Activated naive CD8-positive, alpha-beta T cell (primary cell): Measurements from ENCODE around the gene TMA7B.

Source experiments
- H3K27ac Mint-ChIP-seq: one replicate; pipeline ENCODE4 v1.8.0; 2021; ENCODE audit warnings: mixed read lengths
- H3K27me3 Mint-ChIP-seq: one replicate; pipeline ENCODE4 v1.8.0; 2021; ENCODE audit warnings: mixed read lengths
- H3K36me3 Mint-ChIP-seq: one replicate; pipeline ENCODE4 v1.8.0; 2021; ENCODE audit warnings: mixed read lengths
- H3K4me1 Mint-ChIP-seq: one replicate; pipeline ENCODE4 v1.8.0; 2021; ENCODE audit warnings: low read depth, mixed read lengths
- H3K4me3 Mint-ChIP-seq: one replicate; pipeline ENCODE4 v1.8.0; 2021; ENCODE audit warnings: mild to moderate bottlenecking, mixed read lengths
- H3K9me3 Mint-ChIP-seq: one replicate; pipeline ENCODE4 v1.8.0; 2021; ENCODE audit warnings: low read depth, mixed read lengths

The TMA7B gene

GRCh38 chr22:39994566-39995392 lies 34.6 kb downstream of the TMA7B start, which contains the start of gene FAM83F:
Gene FAM83F (plus strand): TSS chr22:39994954. CDS start chr22:39995043, 89 bp downstream.
- Mint-ChIP-seq H3K36me3 (peaks cover 3% of the 10 kb centered on the region), H3K4me3 (peak within 1 kb of the TSS; percentile 85), H3K4me1 (peaks cover 18% of the 10 kb centered on the region), H3K27me3 (peaks cover 3% of the 10 kb centered on the region), H3K9me3 (no peaks in the 10 kb centered on the region), H3K27ac (peak within 1 kb of the TSS; percentile 90)

GRCh38 chr22:39995393-39996252 lies 35.4 kb downstream of the TMA7B start:
- H3K27ac Mint-ChIP-seq, result peak overlapping the region; percentile 64
- peaks cover 3% of the 10 kb centered on the region for H3K27me3 Mint-ChIP-seq
- H3K4me1 Mint-ChIP-seq, result peaks cover 18% of the 10 kb centered on the region
- peaks cover 3% of the 10 kb centered on the region for H3K36me3 Mint-ChIP-seq
- H3K4me3 Mint-ChIP-seq, result peak overlapping the region; percentile 66
- H3K9me3 Mint-ChIP-seq, result no peaks in the 10 kb centered on the region

GRCh38 chr22:39996732-39997131 lies 36.5 kb downstream of the TMA7B start:
- peaks cover 3% of the 10 kb centered on the region for H3K36me3 Mint-ChIP-seq
- no peak overlapping the region for H3K27ac Mint-ChIP-seq
- H3K9me3 Mint-ChIP-seq, result no peaks in the 10 kb centered on the region
- peak overlapping the region; percentile 54 for H3K4me3 Mint-ChIP-seq
- H3K4me1 Mint-ChIP-seq, result peaks cover 18% of the 10 kb centered on the region
- H3K27me3 Mint-ChIP-seq, result peaks cover 3% of the 10 kb centered on the region

DNA sequence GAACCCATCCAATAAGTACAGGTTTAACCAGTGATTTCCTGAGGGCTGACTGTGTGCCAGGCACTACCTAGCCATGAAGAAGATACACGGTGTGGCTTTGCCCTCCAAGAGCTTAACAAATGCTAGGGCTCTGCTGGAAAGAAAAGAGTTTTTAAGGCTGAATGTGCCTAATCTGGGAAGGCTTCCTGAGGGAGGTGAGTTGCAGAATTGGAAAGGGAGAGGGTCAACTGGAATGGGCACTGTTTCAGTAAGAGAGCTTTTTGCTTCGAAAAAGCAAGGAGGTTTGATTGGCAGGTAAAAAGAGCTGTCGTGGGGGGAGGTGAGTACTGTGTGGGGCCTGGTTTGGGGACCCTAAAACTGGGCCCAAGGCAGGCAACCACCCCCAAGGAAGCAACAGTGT lies 37.2 kb downstream of the TMA7B start:
- Mint-ChIP-seq H3K4me3 (no peak overlapping the region), H3K4me1 (peaks cover 16% of the 10 kb centered on the region), H3K36me3 (peaks cover 3% of the 10 kb centered on the region), H3K27me3 (peaks cover 3% of the 10 kb centered on the region), H3K9me3 (no peaks in the 10 kb centered on the region), H3K27ac (no peak overlapping the region)

DNA sequence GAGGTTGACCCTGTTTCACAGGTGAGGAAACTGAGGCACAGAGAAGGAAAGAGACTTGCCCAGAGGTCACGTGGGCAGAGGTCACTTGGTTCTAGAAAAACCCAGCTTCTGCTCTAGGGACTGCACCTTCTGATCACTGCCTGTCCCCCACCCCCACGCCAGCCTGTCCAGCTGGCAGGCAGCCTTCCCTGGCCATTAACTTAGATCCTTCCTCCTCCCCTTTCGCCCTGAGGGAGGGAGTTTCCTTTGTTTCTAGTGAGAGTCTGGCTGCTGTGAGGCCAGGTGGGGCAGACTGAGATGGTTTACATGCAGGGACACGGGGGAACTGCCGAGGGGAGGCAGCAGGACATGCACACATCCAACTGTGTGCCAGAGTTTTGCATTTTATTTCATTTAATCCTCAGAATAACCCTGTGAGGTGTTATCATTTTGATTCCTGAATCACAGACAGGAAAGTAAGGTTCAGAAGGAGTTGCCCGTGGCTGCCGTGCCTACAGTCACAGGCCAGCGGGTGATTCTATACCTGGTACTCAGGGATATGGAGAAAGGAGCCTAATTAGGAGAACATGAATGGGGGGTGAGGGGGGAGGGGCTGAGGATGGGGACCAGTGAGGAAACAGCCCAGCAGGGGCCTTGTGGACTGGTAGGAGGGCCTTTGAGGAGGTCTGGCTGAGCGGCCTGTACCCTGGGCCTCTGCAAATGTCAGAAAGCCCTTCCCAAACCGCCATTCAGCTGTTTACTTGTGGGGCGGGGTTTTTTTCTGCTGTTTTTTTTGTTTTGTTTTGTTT lies 37.9 kb downstream of the TMA7B start:
- peaks cover 3% of the 10 kb centered on the region for H3K36me3 Mint-ChIP-seq
- H3K4me3 Mint-ChIP-seq, result no peak overlapping the region
- H3K27ac Mint-ChIP-seq, result no peak overlapping the region
- H3K27me3 Mint-ChIP-seq, result peaks cover 3% of the 10 kb centered on the region
- peaks cover 15% of the 10 kb centered on the region for H3K4me1 Mint-ChIP-seq
- H3K9me3 Mint-ChIP-seq, result no peaks in the 10 kb centered on the region

DNA sequence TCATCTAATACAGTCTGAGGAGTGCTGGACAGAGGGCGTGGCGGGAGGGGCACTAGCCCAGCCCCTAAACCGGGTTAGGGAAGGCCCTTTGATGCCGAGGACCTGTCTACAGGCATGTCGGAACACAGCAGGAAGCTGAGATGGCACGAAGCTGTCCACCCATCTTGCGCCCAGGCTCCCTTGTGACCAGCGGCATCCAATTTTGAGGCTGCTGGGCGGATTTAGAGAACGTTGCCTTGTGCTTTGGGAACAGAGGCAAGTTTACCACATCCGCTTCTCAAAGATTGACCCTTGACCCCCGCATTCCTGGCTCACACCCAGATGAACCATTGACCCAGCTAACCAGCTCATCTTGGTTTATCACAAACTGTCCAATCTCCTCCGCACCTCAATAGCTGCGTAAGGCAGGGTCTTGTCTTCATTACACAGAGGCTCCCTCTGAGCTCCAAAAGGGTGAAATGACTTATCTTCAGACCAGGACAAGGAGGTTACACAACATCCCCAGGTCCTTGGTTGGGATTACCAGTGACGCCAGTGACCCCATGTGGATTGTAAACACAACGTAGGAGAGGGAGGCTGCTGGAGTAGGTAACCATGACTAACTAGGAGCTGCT lies 39.1 kb downstream of the TMA7B start:
- H3K9me3 Mint-ChIP-seq, result no peaks in the 10 kb centered on the region
- H3K36me3 Mint-ChIP-seq, result peaks cover 3% of the 10 kb centered on the region
- peaks cover 4% of the 10 kb centered on the region for H3K4me1 Mint-ChIP-seq
- no peak overlapping the region for H3K27ac Mint-ChIP-seq
- peaks cover 2% of the 10 kb centered on the region for H3K27me3 Mint-ChIP-seq
- H3K4me3 Mint-ChIP-seq, result no peak overlapping the region

DNA sequence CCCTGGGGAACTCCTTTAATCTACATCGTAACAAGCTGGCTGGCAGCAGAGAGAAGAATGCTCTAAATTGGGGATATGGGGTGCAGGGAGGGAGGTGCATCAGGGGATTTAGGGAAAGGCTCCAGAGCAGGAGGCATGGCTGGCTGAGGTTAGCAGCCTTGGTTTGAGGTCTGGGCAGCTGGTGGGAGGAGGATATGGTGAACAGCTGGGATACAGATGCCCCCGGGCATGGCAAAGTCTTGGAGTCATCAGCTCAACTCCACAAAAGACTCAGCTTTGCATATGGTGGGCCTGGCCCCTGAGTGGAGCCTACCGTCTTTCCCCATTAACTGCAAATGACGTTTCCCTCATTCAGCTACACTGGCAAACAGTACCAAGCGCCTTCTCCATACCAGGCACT lies 40.0 kb downstream of the TMA7B start:
- no peak overlapping the region for H3K4me3 Mint-ChIP-seq
- H3K27ac Mint-ChIP-seq, result no peak overlapping the region
- H3K9me3 Mint-ChIP-seq, result no peaks in the 10 kb centered on the region
- peaks cover 3% of the 10 kb centered on the region for H3K4me1 Mint-ChIP-seq
- peaks cover 3% of the 10 kb centered on the region for H3K36me3 Mint-ChIP-seq
- peaks cover 2% of the 10 kb centered on the region for H3K27me3 Mint-ChIP-seq

DNA sequence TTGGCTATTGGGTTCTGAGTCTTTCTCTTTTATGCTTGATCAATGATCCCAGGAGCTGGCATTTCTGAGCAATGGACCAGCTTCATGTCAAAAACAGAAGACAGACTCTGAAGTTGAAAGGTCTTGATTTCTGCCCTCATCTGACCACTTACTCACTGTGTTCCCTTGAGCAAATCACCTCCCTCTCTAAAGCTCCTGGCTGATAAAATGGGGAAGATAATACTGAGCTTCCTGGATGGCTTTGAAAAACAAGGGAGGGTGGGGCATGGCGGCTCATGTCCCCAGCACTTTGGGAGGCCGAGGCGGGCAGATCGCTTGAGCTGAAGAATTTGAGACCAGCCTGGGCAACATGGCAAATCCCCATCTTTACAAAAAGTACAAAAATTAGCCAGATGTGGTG lies 40.9 kb downstream of the TMA7B start:
- Mint-ChIP-seq H3K4me3 (no peak overlapping the region), H3K27me3 (peaks cover 2% of the 10 kb centered on the region), H3K4me1 (peaks cover 2% of the 10 kb centered on the region), H3K9me3 (no peaks in the 10 kb centered on the region), H3K36me3 (peaks cover 3% of the 10 kb centered on the region), H3K27ac (no peak overlapping the region)

DNA sequence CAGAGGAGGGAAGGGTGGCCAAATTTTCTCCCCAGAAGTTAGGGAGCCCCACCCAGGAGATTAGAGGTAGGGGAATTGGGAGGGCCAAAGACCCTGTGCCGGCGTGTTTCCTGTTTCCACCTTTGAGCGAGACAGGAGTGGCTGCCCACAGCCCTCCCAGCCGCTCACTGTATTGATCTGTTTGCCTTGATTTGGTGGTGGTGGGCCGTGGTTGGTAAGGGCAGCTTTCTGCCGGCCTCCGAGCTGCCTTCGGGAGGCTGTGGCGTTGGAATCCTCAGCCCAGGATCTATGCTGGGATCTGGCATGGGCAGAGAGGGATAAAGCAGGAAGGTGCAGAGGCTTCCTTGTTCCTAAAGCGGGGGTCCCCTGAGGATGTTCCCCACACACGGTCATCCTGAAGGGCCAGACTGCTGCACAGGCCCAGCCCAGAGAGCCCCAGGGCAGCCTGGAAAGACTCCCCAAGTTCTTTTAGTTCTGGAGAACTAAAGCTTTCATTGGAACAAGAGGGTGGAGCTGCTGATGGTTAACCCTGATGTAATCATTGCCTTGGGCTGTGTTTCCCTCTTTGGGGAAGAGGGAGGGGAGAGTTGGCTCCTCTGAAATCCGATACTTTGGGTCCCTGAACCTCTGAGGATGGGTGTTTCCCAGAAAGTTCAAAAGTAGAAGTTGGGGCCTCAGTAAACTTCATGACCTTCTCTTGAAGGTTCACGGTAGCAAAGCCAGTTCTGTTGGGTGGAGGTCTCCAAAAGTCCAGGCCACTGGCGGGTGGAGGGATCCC lies 41.8 kb downstream of the TMA7B start:
- no peaks in the 10 kb centered on the region for H3K27me3 Mint-ChIP-seq
- H3K36me3 Mint-ChIP-seq, result peaks cover 3% of the 10 kb centered on the region
- H3K4me1 Mint-ChIP-seq, result no peaks in the 10 kb centered on the region
- H3K9me3 Mint-ChIP-seq, result no peaks in the 10 kb centered on the region
- no peak overlapping the region for H3K27ac Mint-ChIP-seq
- no peak overlapping the region for H3K4me3 Mint-ChIP-seq

GRCh38 chr22:40002935-40003715 lies 42.9 kb downstream of the TMA7B start:
- Mint-ChIP-seq H3K9me3 (no peaks in the 10 kb centered on the region), H3K27ac (no peak overlapping the region), H3K4me3 (no peak overlapping the region), H3K27me3 (no peaks in the 10 kb centered on the region), H3K36me3 (no peaks in the 10 kb centered on the region), H3K4me1 (no peaks in the 10 kb centered on the region)

- peaks cover 9% of the 10 kb centered on the region for H3K4me1 Mint-ChIP-seq
- no peak overlapping the region for H3K4me3 Mint-ChIP-seq
- no peaks in the 10 kb centered on the region for H3K36me3 Mint-ChIP-seq
- H3K9me3 Mint-ChIP-seq, result no peaks in the 10 kb centered on the region
- no peaks in the 10 kb centered on the region for H3K27me3 Mint-ChIP-seq
- no peak overlapping the region for H3K27ac Mint-ChIP-seq
Measured at GRCh38 chr22:40004836-40005235, 44.6 kb downstream of the TMA7B start.

GRCh38 chr22:40006641-40007040 lies 46.4 kb downstream of the TMA7B start:
- H3K27ac Mint-ChIP-seq, result no peak overlapping the region
- no peaks in the 10 kb centered on the region for H3K27me3 Mint-ChIP-seq
- no peak overlapping the region for H3K4me3 Mint-ChIP-seq
- no peaks in the 10 kb centered on the region for H3K36me3 Mint-ChIP-seq
- H3K4me1 Mint-ChIP-seq, result peaks cover 13% of the 10 kb centered on the region
- no peaks in the 10 kb centered on the region for H3K9me3 Mint-ChIP-seq
